H1 (cell line): ENCODE measurements around the gene RIOK3. TPM values are rescaled to one million over a fixed set of nuclear protein-coding genes. Genes with fewer than 3 reads are reported as not detected.

Source experiments
- ASH2L ChIP-seq: fragments of 200-600, 300-600 bp; sonication (generic); IDR thresholded peaks from one replicate; pipeline ENCODE4 v1.7.1; 2017; ENCODE audit warnings: low read length
- BACH1 ChIP-seq: IDR thresholded peaks from 2 replicates; pipeline ENCODE4 v1.6.1; 2012; ENCODE audit warnings: low read length, improper control_type of control experiment
- BRCA1 ChIP-seq: IDR thresholded peaks from 2 replicates; pipeline ENCODE4 v1.6.1; 2012; ENCODE audit warnings: low read depth, low read length, improper control_type of control experiment
- CEBPB ChIP-seq: IDR thresholded peaks from 2 replicates; pipeline ENCODE4 v1.6.1; 2012; ENCODE audit warnings: low read depth, low read length
- CTBP2 ChIP-seq: IDR thresholded peaks from 2 replicates; pipeline ENCODE4 v1.7.0; 2011; ENCODE audit warnings: borderline replicate concordance, mild to moderate bottlenecking, moderate library complexity, mixed read lengths, low read length; ENCODE audit not compliant: insufficient read depth, insufficient read length
- EZH2 ChIP-seq: fragments of 200-600 bp; sonication (generic); IDR thresholded peaks from 2 replicates; pipeline ENCODE4 v1.7.1; 2012; ENCODE audit warnings: low read depth, mild to moderate bottlenecking, moderate library complexity, low read length, inconsistent platforms; ENCODE audit not compliant: severe bottlenecking
- FOSL1 ChIP-seq: IDR thresholded peaks from 2 replicates; pipeline ENCODE4 v1.6.1; 2011; ENCODE audit warnings: mild to moderate bottlenecking, low read depth, low read length, moderate library complexity; ENCODE audit not compliant: insufficient read depth
- GABPA ChIP-seq: IDR thresholded peaks from 2 replicates; pipeline ENCODE4 v1.6.1; 2011; ENCODE audit warnings: mild to moderate bottlenecking, low read length, moderate library complexity, borderline replicate concordance; ENCODE audit not compliant: insufficient read depth
- MAFK ChIP-seq: IDR thresholded peaks from 2 replicates; pipeline ENCODE4 v1.6.1; 2012; ENCODE audit warnings: low read depth, mild to moderate bottlenecking, improper control_type of control experiment, low read length
- PHF8 ChIP-seq: fragments of 200-600 bp; sonication (generic); conservative IDR thresholded peaks from 2 replicates; pipeline ENCODE4 v1.7.1; 2012; ENCODE audit warnings: low read depth, mild to moderate bottlenecking, inconsistent platforms, low read length, moderate library complexity
- POLR2A ChIP-seq, 2 experiments: IDR thresholded peaks; 1 replicate in 1 of 2; 2 replicates in 1 of 2; pipeline ENCODE4 v1.6.1; 2011; ENCODE audit warnings: low read depth in 2 of 2, low read length in 2 of 2, mild to moderate bottlenecking in 2 of 2; ENCODE audit errors: control extremely low read depth in 1 of 2
- POLR2AphosphoS5 ChIP-seq: IDR thresholded peaks from 2 replicates; pipeline ENCODE4 v1.6.1; 2011; ENCODE audit warnings: low read depth, low read length
- SAP30 ChIP-seq: fragments of 300-600 bp; sonication (generic); IDR thresholded peaks from 2 replicates; pipeline ENCODE4 v1.7.1; 2012; ENCODE audit warnings: low read length, moderate library complexity, mild to moderate bottlenecking, inconsistent platforms; ENCODE audit not compliant: insufficient read depth, insufficient replicate concordance
- SIN3A ChIP-seq, 2 experiments: IDR thresholded peaks in 1 of 2; conservative IDR thresholded peaks in 1 of 2; 2 replicates each; pipeline ENCODE4 v1.6.1; 2011 to 2012; ENCODE audit warnings: low read length in 2 of 2, improper control_type of control experiment in 1 of 2, low read depth in 1 of 2, mild to moderate bottlenecking in 1 of 2
- SIRT6 ChIP-seq: IDR thresholded peaks from one replicate; pipeline ENCODE4 v1.7.1; 2012; ENCODE audit warnings: low read length, inconsistent platforms
- SIX5 ChIP-seq: IDR thresholded peaks from 2 replicates; pipeline ENCODE4 v1.6.1; 2011; ENCODE audit warnings: mild to moderate bottlenecking, low read depth, low read length
- TAF1 ChIP-seq: IDR thresholded peaks from 2 replicates; pipeline ENCODE4 v1.6.1; 2011; ENCODE audit warnings: mild to moderate bottlenecking, low read depth, low read length
- TEAD4 ChIP-seq: IDR thresholded peaks from 2 replicates; pipeline ENCODE4 v1.6.1; 2012; ENCODE audit warnings: low read depth, low read length, inconsistent platforms, mixed read lengths
- YY1 ChIP-seq: IDR thresholded peaks from 2 replicates; pipeline ENCODE4 v1.6.1; 2011; ENCODE audit warnings: low read depth, mild to moderate bottlenecking, low read length
- polyA plus RNA-seq, 7 experiments: library from polyadenylated mRNA; depleted of rRNA in 3 of 7; stranded (reverse) in 5 of 7; unstranded in 2 of 7; fragments of >200 nt in 5 of 7; fragments of 200-250 nt in 2 of 7; gene quantifications; 1 replicate in 5 of 7; 2 replicates in 1 of 7; 4 replicates in 1 of 7; pipeline versions ENCODE4 v1.2.1 to v1.2.3, GENCODE V29; 2011 to 2013; ENCODE audit warnings: missing spikeins in 2 of 7, mixed read lengths in 2 of 7
- total RNA-seq: library from RNA; stranded (reverse); fragmentation: NEBNext Ultra II Directional; extraction: Animal tissue kit (Norgen Biotek cat#: 25700); gene quantifications from 2 replicates; pipeline ENCODE4 v1.2.1, GENCODE V29; 2021
- TF ChIP-seq, protein P1 (sequence below): IDR thresholded peaks from 2 replicates; pipeline ENCODE4 v1.6.1; 2012; ENCODE audit warnings: inconsistent platforms
- TF ChIP-seq, protein P2 (sequence below), 3 experiments: IDR thresholded peaks; 1 replicate in 2 of 3; 2 replicates in 1 of 3; pipeline versions ENCODE4 v1.5.1 to v1.6.1; 2011; ENCODE audit warnings: low read length in 3 of 3, mild to moderate bottlenecking in 3 of 3, inconsistent platforms in 2 of 3, low read depth in 1 of 3, moderate library complexity in 1 of 3; ENCODE audit not compliant: insufficient read depth in 1 of 3; ENCODE audit errors: control extremely low read depth in 1 of 3

Gene RIOK3
- total and polyA plus RNA-seq, 2 of the 8 experiments (the other 6 are each of a cell fraction or from before 2014, with no cell fraction given), result 7.5 to 24.3 TPM

DNA sequence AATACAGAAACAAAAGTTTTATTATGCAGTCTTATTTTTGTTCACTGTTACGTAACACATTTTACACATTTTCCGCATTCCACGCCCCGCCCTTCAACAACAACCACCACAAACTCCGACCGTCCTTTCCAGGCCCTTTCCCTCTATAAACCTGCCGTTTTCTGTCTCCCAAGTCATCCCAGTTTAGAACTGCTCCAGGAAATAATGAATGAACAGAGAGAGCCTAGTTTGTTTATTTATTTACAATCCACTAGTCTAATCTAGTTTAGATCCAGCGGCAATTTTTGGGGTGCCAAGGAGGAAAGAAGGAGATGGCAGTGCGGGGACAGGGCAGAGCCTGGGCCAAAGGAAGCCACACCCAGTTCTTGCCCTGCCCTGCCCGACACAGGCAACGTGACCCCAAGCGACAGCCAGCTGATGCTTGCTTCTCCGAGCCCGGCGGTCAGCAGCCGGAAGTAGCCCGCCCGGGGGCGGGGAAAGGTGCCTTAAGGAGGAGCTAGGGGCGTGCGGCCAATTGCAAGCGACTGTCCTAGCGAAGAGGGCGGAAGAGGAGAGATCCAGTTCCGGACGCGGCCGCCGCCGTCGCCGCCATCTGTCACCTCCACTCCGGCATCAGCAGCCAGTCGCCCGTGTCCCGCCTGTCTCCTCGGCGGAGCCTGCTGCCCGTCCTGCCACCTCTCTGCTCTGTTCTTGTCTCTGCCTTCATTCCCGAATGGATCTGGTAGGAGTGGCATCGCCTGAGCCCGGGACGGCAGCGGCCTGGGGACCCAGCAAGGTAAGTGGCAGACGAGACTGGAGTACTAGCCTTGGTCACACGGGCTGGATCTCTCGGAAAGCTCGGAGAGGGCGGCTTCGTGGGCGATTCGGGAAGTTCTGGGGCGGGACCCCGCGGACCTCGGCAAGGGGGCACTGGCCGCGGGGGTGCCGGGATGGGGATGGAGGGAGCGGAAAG is at the start of gene RIOK3 (continued):
- TF ChIP-seq SAP30 (peak; percentile 75), ASH2L (peak; percentile 81), FOSL1 (no peak), CEBPB (peak; percentile 62; the same call in 1 of the 2 replicates), TEAD4 (peak; percentile 92), SIN3A (conservative IDR thresholded peaks at IDR 0.05 in 1 of 2, IDR thresholded peaks at IDR 0.05 in 1 of 2; ENCODE audit: low read depth in 1 of 2, low read length in 2 of 2) (peak; percentile 94 to 99), BRCA1 (no peak), MAFK (no peak), SIX5 (no peak), BACH1 (no peak), YY1 (peak; percentile 42; the same call in 1 of the 2 replicates), EZH2 (no peak), POLR2A (IDR thresholded peaks at IDR 0.05; ENCODE audit: control extremely low read depth in 1 of 2, low read depth in 2 of 2, low read length in 2 of 2) (peak in 1 of 2 experiments; percentile 48; a peak in 1 of 3 replicates), SIRT6 (no peak), POLR2AphosphoS5 (0 out of 2 replicates have a peak, but pooled peaks have one; percentile 41), TAF1 (peak; percentile 40; the same call in 1 of the 2 replicates), PHF8 (peak; percentile 69), GABPA (peak; percentile 79; the same call in 1 of the 2 replicates), CTBP2 (no peak)
- TF ChIP-seq, protein P1, sequence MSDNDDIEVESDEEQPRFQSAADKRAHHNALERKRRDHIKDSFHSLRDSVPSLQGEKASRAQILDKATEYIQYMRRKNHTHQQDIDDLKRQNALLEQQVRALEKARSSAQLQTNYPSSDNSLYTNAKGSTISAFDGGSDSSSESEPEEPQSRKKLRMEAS, result peak; percentile 50; the same call in 1 of the 2 replicates
- TF ChIP-seq, protein P2, sequence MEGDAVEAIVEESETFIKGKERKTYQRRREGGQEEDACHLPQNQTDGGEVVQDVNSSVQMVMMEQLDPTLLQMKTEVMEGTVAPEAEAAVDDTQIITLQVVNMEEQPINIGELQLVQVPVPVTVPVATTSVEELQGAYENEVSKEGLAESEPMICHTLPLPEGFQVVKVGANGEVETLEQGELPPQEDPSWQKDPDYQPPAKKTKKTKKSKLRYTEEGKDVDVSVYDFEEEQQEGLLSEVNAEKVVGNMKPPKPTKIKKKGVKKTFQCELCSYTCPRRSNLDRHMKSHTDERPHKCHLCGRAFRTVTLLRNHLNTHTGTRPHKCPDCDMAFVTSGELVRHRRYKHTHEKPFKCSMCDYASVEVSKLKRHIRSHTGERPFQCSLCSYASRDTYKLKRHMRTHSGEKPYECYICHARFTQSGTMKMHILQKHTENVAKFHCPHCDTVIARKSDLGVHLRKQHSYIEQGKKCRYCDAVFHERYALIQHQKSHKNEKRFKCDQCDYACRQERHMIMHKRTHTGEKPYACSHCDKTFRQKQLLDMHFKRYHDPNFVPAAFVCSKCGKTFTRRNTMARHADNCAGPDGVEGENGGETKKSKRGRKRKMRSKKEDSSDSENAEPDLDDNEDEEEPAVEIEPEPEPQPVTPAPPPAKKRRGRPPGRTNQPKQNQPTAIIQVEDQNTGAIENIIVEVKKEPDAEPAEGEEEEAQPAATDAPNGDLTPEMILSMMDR (IDR thresholded peaks at IDR 0.05; ENCODE audit: control extremely low read depth in 1 of 3, insufficient read depth in 1 of 3, low read depth in 1 of 3, low read length in 3 of 3), result no peak
